Fibroblast of skin of right quadriceps (primary cell): ENCODE results near the gene PCSK5.
"Not testable (repeated sequence)": the region's sequence is repeated elsewhere in the genome, so short reads cannot be mapped to it uniquely, and the experiment has no call there.

Experiments
- DNase-seq: peaks from one replicate; pipeline ENCODE4 v3.0.0-alpha.2; 2013

PCSK5 gene

DNA sequence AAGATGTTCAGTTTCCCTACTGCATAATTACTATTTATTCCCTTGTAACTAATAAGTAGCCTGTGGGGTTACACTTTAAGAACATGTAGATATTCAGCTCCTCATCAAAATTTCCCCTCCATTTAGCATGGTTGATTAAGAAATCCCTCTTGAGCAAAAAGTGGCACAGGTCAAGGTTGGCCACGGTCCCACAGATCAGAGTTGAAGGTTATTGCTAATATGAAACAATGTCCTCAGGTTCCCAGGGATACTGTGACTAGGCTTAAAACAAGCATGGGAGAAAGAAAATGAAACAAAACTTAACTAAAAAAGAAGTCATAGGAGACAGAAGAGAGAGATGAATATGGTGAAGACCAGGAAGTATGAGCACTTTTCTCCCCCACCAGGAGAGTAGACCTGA lies 439.6 kb downstream of the PCSK5 start:
- no peak for DNase-seq

DNA sequence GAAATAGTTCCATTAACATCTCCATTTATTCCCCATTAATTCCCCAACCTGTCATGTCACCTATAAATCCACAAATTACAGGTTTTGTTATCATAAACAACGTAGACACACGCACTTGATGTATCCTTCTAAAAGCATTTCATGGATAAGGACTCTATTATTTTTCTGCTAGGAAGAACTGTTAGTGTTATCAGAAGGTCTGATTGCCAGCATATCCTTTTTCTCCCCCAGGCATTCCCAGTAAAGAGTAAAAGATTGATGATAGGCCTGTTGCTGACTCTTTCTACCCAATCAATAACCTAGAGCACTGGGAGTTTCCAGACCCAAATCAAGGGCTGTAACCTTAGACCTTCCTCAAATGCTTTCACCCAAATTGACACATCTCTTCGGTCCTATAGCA lies 442.9 kb downstream of the PCSK5 start:
- DNase-seq: no peak

DNA sequence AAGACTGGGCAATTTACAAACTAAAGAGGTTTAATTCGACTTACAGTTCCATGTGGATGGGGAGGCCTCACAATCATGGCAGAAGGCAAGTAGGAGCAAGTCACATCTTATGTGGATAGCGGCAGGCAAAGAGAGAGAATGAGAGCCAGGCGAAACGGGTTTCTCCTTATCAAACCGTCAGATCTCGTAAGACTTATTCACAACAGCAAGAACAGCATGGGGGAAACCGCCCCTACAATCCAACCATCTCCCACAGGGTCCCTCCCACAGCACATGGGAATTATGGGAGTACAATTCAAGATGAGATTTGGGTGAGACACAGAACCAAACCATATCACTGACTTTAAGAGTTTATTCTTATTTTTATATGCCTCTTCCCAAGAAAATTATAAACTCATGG lies 443.5 kb downstream of the PCSK5 start:
- no peak for DNase-seq

DNA sequence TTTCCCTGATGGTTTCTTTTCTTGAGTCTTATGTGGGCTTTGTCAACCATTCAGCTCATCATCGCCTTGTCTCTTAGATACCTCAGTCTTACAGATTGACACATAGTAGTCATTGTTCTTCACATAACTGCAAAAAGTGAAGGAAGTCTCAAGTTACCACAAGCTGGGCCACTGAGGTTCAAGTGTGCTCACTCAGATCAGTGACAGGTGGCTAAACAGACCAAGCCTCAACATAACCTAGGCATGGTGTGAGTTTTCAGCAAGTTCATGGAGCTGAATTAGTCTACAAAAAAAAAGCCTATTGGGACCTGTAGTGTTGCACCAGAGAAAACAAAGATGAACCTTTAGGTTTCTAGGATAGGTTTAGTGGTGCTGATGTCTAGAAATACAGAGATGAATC lies 445.6 kb downstream of the PCSK5 start:
- DNase-seq: no peak

DNA sequence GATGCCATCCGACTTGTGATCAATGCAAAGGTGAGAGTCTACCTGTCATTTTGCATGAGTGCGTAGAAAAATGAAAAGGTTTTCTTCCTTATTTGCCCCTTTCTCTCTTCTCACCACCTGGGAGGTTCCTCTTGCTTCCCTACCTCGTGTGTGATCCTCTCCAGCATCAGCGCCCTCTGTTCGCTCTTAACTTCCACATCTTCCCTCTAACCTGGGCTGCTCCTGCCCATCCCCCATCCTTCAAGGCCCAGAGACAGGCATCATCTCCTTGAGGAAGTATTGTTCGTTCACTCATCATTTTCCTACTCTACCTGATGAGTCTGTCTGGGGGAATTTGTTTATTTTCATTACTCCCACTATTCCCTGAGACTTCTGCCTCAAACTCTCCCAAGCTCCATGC lies 447.9 kb downstream of the PCSK5 start:
- DNase-seq: no peak

DNA sequence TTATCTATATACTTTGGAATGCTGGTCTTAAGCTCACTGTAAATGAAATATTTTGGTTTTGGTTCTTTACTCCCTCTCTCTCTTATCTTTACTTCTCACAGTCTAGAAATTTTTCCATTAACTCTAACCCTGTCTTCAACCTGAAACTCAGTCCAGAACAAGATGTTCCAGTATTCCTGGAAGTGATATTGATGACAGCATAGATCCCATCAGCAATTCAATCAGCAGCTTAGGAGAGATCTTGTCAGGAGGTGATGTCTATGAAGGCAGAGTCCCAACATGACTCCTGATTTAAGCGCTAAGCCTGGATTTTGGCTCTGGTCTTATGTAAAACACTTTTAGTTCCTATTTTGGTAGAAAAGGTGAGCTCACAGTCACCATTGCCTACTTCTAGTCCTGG lies 451.1 kb downstream of the PCSK5 start:
- DNase-seq: no peak

DNA sequence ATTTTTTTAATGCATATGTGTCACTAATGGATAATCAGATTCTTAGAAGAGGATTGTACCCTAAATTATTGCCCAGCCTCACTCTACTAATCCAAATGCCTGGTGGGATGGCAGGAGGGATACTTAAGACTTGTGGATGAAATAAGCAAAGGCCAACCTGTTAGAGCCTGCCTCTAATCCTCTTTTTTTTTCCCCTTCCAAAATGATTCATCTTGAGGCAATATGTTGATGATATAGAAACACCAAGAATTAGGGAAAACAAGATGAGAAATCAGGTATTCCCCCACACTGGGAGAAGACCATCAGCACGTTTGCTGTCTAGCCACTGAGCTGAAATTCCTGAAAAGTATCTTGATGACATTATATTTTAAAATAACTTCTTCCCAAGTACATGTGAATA lies 451.7 kb downstream of the PCSK5 start:
- DNase-seq: no peak

DNA sequence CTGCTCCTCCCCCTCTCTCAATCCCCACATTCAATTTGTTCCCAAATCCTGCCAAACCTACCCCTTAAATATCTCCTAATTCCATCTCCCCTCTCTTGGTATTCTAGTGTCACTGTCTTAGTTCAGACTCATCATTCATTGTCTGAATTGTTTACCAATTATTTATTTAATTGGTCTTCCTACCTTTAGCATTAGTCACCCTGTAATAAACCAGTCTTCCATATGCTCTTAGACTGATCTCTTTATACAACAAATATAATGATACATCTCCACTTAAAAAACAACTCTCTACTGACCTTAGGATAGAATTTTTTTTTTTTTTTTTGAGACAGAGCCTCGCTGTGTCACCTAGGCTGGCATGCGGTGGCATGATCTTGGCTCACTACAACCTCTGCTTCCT lies 452.4 kb downstream of the PCSK5 start:
- DNase-seq: no peak

DNA sequence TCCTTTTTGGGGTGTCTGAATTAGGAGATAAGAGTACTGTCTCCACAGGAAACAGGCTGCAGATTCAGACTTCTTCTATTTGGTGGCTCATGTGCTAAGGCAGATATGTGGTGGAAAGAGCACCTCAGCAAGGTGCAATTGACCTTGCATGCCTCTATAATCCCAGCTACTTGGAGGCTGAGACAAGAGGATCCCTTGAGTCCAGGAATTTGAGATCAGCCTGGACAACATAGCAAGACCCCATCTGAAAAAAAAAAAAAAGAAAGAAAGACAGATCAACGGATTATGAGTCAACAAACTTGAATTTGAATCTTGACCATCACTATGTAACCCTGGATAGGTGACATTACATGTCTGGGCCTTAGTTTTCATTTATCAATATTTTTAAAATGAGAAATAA lies 459.4 kb downstream of the PCSK5 start:
- DNase-seq: no peak

DNA sequence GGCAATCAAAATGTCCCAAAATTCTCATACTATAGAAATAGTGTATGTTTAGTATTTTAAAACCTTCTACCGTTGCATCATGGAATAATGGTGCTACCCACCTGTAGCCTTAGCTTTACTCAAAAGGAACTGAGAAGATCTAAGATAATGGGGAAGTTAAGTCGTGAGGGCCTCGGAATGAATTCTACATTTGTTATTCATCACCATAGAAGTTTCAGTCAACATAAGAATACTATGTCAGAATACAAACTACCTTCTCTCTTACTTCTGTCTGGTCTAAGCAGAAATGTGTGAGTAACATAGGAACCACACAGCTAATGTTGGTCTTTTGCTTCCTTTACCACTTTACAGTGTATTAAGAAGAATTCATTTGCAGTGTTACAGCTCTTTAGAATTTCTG lies 460.5 kb downstream of the PCSK5 start:
- DNase-seq: no peak

DNA sequence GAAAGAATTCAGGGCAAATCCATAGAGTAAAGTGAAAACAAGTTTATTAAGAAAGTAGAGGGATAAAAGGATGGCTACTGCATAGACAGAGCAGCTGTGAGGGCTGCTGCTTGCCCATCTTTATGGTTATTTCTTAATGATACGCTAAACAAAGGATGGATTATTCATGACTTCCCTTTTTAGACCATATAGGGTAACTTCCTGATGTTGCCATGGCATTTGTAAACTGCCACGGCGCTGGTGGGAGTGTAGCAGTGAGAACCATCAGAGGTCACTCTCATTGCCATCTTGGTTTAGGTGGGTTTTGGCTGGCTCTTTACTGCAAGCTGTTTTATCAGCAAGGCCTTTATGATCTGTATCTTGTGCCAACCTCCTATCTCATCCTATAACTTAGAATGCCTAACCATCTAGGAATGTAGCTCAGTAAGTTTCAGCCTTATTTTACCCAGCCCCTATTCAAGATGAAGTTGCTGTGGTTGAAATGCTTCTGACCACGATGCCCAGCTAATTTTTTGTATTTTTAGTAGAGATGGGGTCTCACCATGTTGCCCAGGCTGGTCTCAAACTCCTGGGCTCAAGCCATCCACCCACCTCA lies 461.6 kb downstream of the PCSK5 start:
- DNase-seq: no peak

DNA sequence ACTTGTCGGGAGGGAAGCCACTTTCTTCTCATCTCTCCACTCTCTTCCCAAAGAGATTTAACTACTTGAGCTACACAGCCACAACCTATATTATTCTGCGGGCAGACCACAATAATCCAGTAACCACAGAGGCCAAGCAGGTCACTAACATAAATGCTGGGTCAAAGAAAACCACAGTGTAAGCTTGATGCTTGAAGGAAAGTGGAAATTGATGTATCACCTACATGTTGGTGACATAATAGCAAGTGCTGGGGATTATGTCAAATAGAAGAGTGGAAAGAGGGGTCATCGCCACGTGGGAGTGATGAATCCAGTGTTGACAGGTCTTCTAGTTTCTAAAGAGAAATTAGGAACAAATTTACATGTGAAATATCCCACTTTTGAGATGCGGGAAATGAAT lies 462.8 kb downstream of the PCSK5 start:
- DNase-seq: no peak

DNA sequence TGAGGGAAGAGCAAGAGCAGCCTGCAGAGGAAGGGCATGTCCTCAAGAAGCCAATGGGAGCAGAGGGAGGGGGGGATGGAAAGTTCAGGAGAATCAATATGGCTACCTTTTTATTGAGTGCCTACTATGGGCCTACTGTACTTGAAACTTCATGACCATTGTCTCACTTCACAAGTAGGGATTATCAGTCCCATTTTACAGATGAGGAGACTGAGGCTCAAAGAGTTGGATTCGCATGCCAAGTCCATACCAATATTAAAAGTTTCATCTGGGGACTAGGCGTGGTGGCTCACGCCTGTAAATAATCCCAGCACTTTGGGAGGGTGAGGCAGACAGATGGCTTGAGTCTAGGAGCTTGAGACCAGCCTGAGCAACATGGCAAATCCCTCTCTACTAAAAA lies 463.7 kb downstream of the PCSK5 start:
- no peak for DNase-seq

DNA sequence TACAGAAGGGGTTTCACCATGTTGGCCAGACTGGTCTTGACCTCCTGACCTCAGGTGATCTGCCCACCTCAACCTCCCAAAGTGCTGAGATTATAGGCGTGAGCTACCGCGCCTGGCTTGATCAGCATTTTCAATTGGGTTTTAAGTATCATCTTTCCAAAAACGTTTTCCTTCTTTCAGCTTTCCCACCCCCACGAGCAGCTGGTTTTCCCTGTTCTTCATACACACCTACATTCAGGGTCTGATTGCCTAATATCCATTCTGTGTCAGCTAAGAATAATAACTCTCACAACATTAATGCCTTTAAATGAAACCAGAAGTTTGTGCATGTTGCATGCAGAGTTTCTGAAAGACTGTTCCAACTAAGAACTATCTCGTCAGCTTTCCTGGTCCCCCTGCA lies 465.4 kb downstream of the PCSK5 start:
- no peak for DNase-seq

DNA sequence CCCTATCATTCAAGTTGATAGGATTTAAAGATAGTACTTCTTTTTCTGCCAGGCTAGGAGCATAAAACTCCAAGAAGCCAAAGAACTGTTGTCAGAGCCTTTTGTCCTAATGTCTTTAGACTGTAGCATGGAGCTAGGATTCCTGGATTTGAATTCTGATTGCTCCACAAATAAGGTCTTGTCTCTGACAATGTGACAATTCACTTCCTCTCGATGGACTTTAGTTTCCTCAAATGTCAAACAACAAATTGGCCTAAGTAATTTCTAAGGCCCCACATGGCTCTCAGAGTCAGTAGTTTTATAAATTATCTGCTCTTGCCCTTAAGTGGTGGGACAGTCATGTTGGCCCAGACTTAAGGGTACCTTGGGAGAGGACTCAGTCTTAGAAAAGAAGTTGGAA lies 467.1 kb downstream of the PCSK5 start:
- no peak for DNase-seq

DNA sequence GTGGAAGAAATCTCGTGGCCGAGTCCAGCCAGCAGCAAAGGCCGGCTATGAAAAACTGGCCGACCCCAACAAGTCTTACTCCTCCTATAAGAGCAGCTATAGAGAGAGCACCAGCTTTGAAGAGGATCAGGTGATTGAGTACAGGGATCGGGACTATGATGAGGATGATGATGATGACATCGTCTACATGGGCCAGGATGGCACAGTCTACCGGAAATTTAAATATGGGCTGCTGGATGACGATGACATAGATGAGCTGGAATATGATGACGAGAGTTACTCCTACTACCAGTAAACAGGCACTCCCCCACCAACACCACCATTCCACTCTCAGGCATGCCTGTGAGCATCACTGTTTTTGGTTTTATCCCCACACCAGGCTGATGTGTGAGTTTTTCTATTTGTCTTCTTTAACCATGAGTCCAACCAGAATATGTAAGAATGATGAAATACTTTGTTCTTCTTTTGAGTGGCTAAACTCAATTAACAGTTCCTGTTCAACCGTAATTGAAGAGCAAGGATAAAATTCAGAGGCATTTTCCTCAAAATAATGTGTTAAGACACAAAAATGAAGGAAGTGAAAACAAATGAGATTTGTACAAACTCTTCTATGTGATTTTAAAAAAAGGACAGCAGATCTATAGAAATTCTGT lies 468.3 kb downstream of the PCSK5 start:
- no peak for DNase-seq

DNA sequence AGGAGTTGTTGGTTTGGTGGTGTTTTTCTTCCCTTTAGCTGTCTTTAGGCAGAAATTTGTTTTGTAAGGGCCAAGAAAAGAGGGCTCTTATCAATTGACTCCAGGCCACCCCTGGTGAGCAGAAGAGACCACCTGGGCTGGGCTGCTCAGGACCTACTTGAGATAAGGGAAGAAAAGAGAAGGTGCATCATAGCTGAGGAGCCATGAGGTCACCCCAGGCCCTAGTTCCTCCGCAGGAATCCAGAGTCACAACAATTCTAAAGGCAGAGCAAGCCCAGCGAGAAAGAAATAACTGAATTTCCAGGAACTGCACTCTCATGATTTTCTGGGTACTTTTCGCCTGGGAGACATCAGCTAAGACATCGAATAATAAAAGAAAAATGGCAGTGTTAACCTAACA lies 468.9 kb downstream of the PCSK5 start:
- no peak for DNase-seq

DNA sequence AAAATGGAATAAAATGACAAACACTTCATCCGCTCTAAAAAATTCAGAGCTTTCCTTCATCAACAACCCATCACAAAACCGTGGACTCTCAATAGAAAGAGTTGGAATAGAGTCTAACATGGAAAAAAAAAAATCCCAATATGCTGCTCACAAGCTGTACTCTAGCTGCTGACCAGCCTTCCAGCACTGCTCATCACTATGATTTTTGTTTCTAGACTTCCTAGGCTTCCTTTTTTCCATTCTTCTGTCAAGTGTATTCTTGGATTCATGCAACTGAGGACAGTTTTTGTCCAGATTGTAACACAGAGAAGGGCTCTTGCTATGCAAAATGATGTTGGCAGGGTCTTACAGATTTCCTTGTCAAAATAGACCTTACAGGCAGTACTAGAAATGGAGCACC lies 469.3 kb downstream of the PCSK5 start:
- DNase-seq: no peak

DNA sequence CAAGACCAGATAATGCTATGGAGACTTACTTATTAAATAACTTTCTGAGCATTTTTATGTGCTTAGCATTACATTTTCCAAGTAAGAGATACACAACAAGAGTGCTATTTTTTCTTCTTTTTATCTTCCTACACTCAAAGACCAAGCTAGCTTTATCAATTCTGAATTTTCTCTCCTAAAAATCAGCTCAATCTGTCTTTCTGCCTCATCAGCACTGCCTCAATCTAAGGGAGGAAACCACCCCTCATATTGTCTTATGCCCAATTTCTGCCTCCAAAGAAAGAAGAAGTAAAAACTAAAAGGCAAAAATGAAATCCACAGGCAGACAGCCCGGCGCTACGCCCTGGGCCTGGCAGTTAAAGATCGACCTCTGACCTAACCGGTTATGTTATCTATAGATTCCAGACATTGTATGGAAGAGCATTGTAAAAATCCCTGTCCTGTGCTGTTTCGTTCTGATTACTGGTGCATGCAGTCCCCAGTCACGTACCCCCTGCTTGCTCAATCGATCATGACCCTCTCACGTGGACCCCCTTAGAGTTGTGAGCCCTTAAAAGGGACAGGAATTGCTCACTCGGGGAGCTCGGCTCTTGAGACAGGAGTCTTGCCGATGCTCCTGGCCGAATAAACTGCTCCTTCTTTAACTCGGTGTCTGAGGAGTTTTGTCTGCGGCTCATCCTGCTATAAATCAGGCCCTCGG lies 472.0 kb downstream of the PCSK5 start:
- not testable (repeated sequence) for DNase-seq

DNA sequence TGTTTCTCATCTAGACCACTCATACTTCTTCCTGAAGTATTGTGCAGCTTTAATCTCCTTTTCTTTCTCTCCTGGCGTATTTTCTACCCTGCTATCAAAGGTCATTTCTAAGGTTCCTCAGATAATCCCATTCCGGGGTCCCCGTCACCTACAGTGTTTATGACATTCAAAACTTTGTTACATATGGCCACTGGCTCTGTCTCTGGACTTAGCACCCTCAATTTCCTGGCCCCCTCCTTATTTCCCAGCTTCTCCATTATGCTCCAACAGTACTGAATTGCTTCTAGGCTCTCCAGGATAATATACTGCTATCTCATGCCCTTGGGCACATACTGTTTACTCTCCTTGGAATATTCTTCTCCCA lies 472.5 kb downstream of the PCSK5 start:
- DNase-seq: no peak

DNA sequence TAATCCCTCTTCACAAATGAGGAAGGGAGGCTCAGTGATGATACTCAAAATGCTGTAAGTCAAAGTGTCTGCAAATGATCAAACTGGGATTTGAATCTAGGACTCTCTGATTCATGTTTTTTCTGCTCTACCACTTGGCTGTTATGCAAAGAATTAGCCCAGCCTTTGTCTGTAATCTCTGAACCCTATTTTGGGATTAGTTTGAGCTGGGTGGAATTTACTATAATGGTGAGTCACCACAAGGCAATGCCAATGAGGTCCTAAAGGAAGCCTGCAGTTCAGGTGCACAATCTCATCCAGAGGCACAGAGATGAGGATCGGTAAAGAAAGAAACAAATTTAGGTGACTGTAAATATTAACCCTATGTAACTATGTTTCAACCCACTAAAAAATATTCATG lies 474.6 kb downstream of the PCSK5 start:
- DNase-seq: peak; percentile 39

DNA sequence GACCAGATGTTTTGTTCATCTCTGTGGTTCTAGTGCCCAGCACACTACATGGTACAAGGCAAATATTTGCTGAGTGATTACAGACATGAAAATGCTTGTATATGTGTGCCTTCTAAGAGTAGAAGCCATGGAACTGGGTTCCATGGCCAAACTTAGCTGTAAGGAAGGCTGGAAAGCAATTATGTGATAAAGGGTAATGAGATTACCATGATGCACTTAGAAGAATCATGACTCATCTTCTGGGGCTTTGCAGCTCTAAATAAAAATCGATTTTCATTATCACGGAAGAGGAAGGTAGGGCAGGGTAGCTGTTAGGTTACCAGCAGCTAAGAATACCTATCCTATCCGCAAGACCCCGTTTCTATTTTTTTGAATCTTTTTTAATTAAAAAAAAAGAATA lies 475.8 kb downstream of the PCSK5 start:
- DNase-seq: no peak

DNA sequence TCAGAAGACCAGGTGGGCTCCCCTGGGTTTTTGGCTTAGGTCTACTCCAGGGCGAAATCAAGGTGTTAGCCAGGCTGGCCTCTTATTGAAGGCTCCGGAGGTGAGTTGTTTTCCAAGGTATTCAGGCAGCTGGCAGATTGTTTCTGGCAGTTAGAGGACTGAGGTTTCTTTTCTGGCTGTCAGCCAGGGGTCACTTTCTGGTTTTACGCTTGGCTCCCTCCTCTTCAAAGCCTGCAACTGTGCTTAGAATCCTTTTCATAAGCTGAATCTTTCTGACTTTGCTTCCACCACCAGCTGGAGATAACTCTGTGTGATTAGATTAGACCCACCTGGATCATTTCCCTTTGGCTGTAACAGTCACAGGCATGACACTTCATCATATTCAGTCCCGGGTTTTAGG lies 479.1 kb downstream of the PCSK5 start:
- DNase-seq: peak; percentile 15

DNA sequence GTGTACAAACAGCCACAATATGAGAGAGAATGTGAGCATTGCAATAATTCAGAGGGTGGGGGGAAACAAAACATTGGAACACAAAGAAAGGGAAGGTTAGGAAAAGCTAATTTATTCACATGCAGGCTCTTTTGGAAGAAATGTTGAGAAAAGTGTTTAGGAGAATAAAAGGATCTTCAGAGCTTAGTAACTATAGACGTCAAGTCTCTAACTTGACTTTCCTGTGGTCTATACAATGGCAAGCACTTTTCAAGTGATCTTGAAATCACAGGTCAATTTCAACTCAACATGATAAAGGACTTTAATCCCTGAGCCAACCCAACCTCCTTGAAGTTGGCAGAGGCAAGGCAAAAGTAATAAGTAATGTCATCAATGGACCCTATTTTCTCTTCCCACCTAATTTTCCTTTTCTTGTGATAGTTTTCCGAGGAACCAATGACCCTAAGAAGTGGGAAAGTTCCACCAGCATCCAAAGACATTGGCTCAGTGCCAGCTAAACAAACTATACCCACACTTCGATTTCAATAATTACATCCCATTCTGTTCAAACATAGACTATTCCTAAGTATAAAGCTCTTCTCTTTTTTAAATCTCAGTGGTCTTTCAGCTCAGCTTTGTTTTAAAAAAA lies 480.0 kb downstream of the PCSK5 start:
- no peak for DNase-seq
